Activated T-helper 2 cell treated with anti-CD3 and anti-CD28 coated beads, Interferon-gamma antibody, Interleukin-2, Interleukin-4, amounts not matched to agents 10 μg/mL and 5 μg/mL and 100 μg/mL, durations not matched to agents 14 hours and 24 hours and 36 hours (primary cell): ENCODE results near the gene HOXA13. TPM values are rescaled to one million over a fixed set of nuclear protein-coding genes. Genes with fewer than 3 reads are reported as not detected.

ENCODE experiments used
- DNase-seq: peaks from one replicate; pipeline ENCODE4 v3.0.0; 2021; ENCODE audit warnings: low spot score
- H3K27ac Mint-ChIP-seq: one replicate; pipeline ENCODE4 v1.8.0; 2021; ENCODE audit warnings: mixed read lengths
- H3K27me3 Mint-ChIP-seq: one replicate; pipeline ENCODE4 v1.8.0; 2021; ENCODE audit warnings: low read depth, mixed read lengths
- H3K36me3 Mint-ChIP-seq: one replicate; pipeline ENCODE4 v1.8.0; 2021; ENCODE audit warnings: low read depth, mixed read lengths
- H3K4me1 Mint-ChIP-seq: one replicate; pipeline ENCODE4 v1.8.0; 2021; ENCODE audit warnings: low read depth, mixed read lengths
- H3K4me3 Mint-ChIP-seq: one replicate; pipeline ENCODE4 v1.8.0; 2021; ENCODE audit warnings: low read depth, mild to moderate bottlenecking, moderate library complexity, mixed read lengths
- H3K9me3 Mint-ChIP-seq: one replicate; pipeline ENCODE4 v1.8.0; 2021; ENCODE audit warnings: mixed read lengths
- intact Hi-C: fragments of 100-400 bp; cut with micrococcal nuclease; formaldehyde crosslinking; loops from one replicate; pipeline ENCODE4 v1.15.1; 2023
- total RNA-seq: library from RNA; stranded (reverse); gene quantifications from 2 replicates; pipeline ENCODE4 v1.2.3, GENCODE V29; 2022

Gene HOXA13
- total RNA-seq, 1 donor from 2014 or later, result not detected

GRCh38 chr7:27200761-27201579 is 1.1 kb upstream of the HOXA13 start:
- H3K36me3 Mint-ChIP-seq, result no peaks in the 10 kb centered on the region
- H3K27ac Mint-ChIP-seq, result no peak overlapping the region
- peaks cover 6% of the 10 kb centered on the region for H3K4me1 Mint-ChIP-seq
- H3K9me3 Mint-ChIP-seq, result no peaks in the 10 kb centered on the region
- peaks cover 83% of the 10 kb centered on the region for H3K27me3 Mint-ChIP-seq
- H3K4me3 Mint-ChIP-seq, result no peak overlapping the region
- no peak for DNase-seq
- intact Hi-C loops, result loop anchor here (2.0 kb wide), 1 partner anchor 14 kb away; no protein-coding TSS in a partner anchor

- intact Hi-C loops, result loop anchor here (2.0 to 10.0 kb wide), 6 partner anchors 30 to 898 kb away; partner anchors contain the start of gene HOXA7
- H3K4me1 Mint-ChIP-seq, result peaks cover 6% of the 10 kb centered on the region
- no peaks in the 10 kb centered on the region for H3K9me3 Mint-ChIP-seq
- H3K27me3 Mint-ChIP-seq, result peaks cover 83% of the 10 kb centered on the region
- DNase-seq, result no peak
- H3K4me3 Mint-ChIP-seq, result no peak overlapping the region
- peak overlapping the region; percentile 43 for H3K27ac Mint-ChIP-seq
- H3K36me3 Mint-ChIP-seq, result no peaks in the 10 kb centered on the region
Observed at GRCh38 chr7:27198871-27199801, 755 bp downstream of the HOXA13 start.

DNA sequence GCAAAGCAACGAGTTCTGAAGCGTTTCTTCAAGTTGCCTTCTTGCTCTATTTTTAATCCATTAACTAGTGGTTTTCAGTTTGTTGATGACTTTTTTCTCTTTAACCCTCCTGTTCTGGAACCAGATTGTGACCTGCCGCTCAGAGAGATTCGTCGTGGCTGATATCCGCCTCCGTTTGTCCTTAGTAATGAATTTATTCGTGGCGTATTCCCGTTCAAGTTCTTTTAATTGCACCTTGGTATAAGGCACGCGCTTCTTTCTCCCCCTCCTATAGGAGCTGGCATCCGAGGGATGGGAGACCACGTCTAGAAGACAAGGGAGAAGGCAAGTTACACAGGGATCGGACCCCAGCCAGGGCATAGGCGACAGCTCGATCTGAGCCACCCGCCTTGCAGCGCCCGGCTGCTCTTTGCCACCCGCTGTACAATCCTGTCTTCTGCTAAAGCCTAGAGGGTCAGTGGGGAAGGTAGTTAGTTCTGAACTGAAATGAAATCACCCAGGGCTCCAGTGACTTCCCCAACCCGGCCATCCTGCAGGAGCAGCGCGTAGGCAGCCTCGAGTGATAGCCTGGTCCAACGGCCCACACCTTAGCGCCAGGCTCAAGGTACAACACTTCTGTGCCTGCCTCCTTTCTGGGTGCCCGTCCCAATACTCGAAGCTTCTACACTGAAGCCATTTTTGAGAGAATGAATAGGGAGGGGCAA is 1.6 kb downstream of the HOXA13 start:
- no peak overlapping the region for H3K27ac Mint-ChIP-seq
- H3K4me3 Mint-ChIP-seq, result no peak overlapping the region
- no peaks in the 10 kb centered on the region for H3K9me3 Mint-ChIP-seq
- peaks cover 6% of the 10 kb centered on the region for H3K4me1 Mint-ChIP-seq
- intact Hi-C loops, result loop anchor here (2.0 to 10.0 kb wide), 6 partner anchors 29 to 899 kb away; partner anchors contain the start of gene HOXA7
- no peaks in the 10 kb centered on the region for H3K36me3 Mint-ChIP-seq
- no peak for DNase-seq
- H3K27me3 Mint-ChIP-seq, result peaks cover 86% of the 10 kb centered on the region

- Mint-ChIP-seq H3K4me3 (no peak overlapping the region), H3K9me3 (no peaks in the 10 kb centered on the region), H3K27ac (no peak overlapping the region), H3K27me3 (peaks cover 83% of the 10 kb centered on the region), H3K36me3 (no peaks in the 10 kb centered on the region), H3K4me1 (peaks cover 6% of the 10 kb centered on the region)
- DNase-seq, result no peak
- intact Hi-C loops, result loop anchor here (2.0 to 10.0 kb wide), 7 partner anchors 29 to 900 kb away; partner anchors contain the start of gene HOXA7
Observed at GRCh38 chr7:27197137-27198042, 2.5 kb downstream of the HOXA13 start.

DNA sequence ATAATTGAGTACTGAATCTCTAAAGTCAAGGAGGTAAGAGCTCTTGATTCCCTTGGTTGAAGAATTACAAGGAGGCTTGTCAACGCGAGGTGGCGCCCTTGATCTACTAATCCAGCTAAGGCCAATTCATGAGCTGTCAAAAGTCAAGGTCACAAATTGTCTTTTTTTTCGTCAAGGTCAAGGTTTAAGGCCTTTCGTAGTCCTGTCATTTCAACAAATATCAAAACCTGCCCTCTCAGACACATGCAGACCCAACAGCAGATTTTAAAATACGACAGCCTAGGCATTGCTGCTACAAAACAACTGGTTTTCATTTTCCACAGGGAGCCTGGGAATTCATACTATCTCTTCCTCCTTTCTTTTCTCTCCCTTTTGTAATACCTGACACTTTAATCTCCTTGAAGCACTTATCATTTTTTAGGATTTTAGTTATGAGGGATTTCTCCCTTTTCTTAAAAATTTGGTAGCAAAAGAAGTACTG is 3.6 kb downstream of the HOXA13 start:
- DNase-seq, result peak; percentile 59
- Mint-ChIP-seq H3K27me3 (peaks cover 82% of the 10 kb centered on the region), H3K36me3 (no peaks in the 10 kb centered on the region), H3K4me1 (peaks cover 6% of the 10 kb centered on the region), H3K27ac (no peak overlapping the region), H3K9me3 (no peaks in the 10 kb centered on the region), H3K4me3 (no peak overlapping the region)
- intact Hi-C loops, result loop anchor here (1.0 to 10.0 kb wide), 7 partner anchors 39 to 901 kb away; partner anchors contain the start of gene HOXA7

DNA sequence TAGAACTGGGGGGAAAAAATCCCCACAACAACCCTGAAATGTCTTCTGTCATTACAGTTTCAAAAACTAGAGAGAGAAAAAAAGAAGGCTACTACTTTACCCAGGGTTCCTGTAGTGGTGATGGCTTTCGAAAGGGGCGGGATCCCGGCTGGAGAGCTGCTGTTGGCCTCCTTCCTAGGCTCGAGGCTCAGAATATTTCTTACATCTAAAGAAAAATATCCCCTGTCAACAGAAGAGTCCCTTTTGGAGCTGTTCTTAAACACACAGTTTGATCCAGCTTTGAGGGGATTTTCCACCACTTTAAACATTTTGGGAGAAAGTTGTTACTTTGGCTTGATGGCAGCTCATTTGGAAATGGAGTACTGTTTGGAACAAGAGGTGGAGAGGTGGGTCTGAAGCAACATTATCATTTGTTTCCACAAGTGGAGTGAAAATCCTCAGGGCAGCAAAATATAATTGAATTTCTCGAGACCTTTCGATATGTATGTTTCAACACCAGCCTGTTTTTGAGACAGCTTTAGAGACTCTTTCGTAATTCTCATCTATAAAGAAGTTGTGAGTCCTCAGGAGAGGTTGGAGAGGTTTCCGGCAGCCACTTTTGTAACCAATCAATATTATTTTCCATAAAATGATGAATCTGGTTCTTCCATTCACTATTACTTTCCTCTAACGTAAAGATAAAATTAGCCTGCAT is 5.1 kb downstream of the HOXA13 start:
- Mint-ChIP-seq H3K9me3 (no peaks in the 10 kb centered on the region), H3K27me3 (peaks cover 85% of the 10 kb centered on the region), H3K27ac (no peak overlapping the region), H3K36me3 (no peaks in the 10 kb centered on the region), H3K4me1 (peaks cover 2% of the 10 kb centered on the region), H3K4me3 (no peak overlapping the region)
- DNase-seq, result no peak
- intact Hi-C loops, result loop anchor here (5.0 to 10.0 kb wide), 5 partner anchors 38 to 902 kb away; partner anchors contain the start of gene HOXA7

DNA sequence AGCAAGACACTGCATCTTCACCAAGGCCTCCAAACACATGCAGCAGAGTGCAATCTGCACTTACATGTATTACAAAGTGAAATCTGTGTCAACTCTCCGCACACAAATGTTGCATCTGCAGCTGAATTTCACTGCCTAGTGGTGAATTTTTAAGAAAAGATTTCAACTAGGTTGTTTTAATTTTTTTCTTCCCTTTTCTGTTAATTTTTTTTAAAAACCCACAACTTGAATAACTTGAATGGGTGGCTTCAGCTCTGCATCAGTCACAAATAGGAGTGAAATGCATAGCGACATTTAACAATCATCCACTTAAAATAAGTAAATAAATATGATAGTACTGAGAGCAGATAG is 5.9 kb downstream of the HOXA13 start:
- no peak overlapping the region for H3K27ac Mint-ChIP-seq
- H3K9me3 Mint-ChIP-seq, result no peaks in the 10 kb centered on the region
- no peak overlapping the region for H3K4me3 Mint-ChIP-seq
- peaks cover 2% of the 10 kb centered on the region for H3K4me1 Mint-ChIP-seq
- DNase-seq, result no peak
- intact Hi-C loops, result loop anchor here (10.0 kb wide), 1 partner anchor 591 kb away; no protein-coding TSS in a partner anchor
- peaks cover 88% of the 10 kb centered on the region for H3K27me3 Mint-ChIP-seq
- H3K36me3 Mint-ChIP-seq, result no peaks in the 10 kb centered on the region

- DNase-seq, result no peak
- no peaks in the 10 kb centered on the region for H3K36me3 Mint-ChIP-seq
- peak overlapping the region; percentile 5 for H3K27ac Mint-ChIP-seq
- H3K9me3 Mint-ChIP-seq, result no peaks in the 10 kb centered on the region
- H3K4me3 Mint-ChIP-seq, result no peak overlapping the region
- peaks cover 88% of the 10 kb centered on the region for H3K27me3 Mint-ChIP-seq
- peaks cover 4% of the 10 kb centered on the region for H3K4me1 Mint-ChIP-seq
- intact Hi-C loops, result loop anchor here (10.0 kb wide), 1 partner anchor 591 kb away; no protein-coding TSS in a partner anchor
Observed at GRCh38 chr7:27193335-27194001, 6.4 kb downstream of the HOXA13 start.

- intact Hi-C loops, result loop anchor here (10.0 kb wide), 1 partner anchor 592 kb away; no protein-coding TSS in a partner anchor
- Mint-ChIP-seq H3K36me3 (no peaks in the 10 kb centered on the region), H3K9me3 (no peaks in the 10 kb centered on the region), H3K27me3 (peaks cover 88% of the 10 kb centered on the region), H3K4me1 (peaks cover 8% of the 10 kb centered on the region), H3K27ac (no peak overlapping the region), H3K4me3 (no peak overlapping the region)
- DNase-seq, result no peak
Observed at GRCh38 chr7:27192546-27193334, 7.2 kb downstream of the HOXA13 start.
